Prostate gland (tissue), 2 donors: Measurements from ENCODE around the gene KRTAP3-1. TPM values are rescaled to one million over a fixed set of nuclear protein-coding genes. Genes with fewer than 3 reads are reported as not detected.

Source experiments
- DNase-seq: peaks from one replicate; pipeline ENCODE4 v3.0.0-alpha.2; 2019; ENCODE audit warnings: low spot score
- H3K27ac ChIP-seq, 2 donors: fragments of 200-600 bp; sonication (generic); 2 replicates each; pipeline ENCODE4 v1.5.1; 2017 to 2019
- H3K27me3 ChIP-seq: fragments of 200-600 bp; sonication (generic); replicated peaks from 2 replicates; pipeline ENCODE4 v1.5.1; 2019; ENCODE audit not compliant: insufficient read depth
- H3K36me3 ChIP-seq, 2 donors: fragments of 200-600 bp; sonication (generic); 1 replicate in 1 of 2; 2 replicates in 1 of 2; pipeline versions ENCODE4 v1.5.1 to v1.8.1; 2017 to 2019
- H3K4me1 ChIP-seq: fragments of 200-600 bp; sonication (generic); replicated peaks from 2 replicates; pipeline ENCODE4 v1.5.1; 2019
- H3K4me3 ChIP-seq, 2 donors: fragments of 200-600 bp; sonication (generic); 2 replicates each; pipeline ENCODE4 v1.5.1; 2017 to 2019
- H3K9me3 ChIP-seq: fragments of 200-600 bp; sonication (generic); 2 replicates; pipeline ENCODE4 v1.5.1; 2017
- POLR2A ChIP-seq: fragments of 450-650 bp; IDR thresholded peaks from one replicate; pipeline ENCODE4 v1.6.1; 2016; ENCODE audit warnings: antibody characterized with exemption, mild to moderate bottlenecking
- POLR2AphosphoS5 ChIP-seq: sonication (generic); formaldehyde crosslinking; IDR thresholded peaks from one replicate; pipeline ENCODE4 v1.6.1; 2017; ENCODE audit warnings: antibody characterized with exemption
- WGBS: methylation state at CpG from one replicate; pipeline ENCODE4 v1.1.5; 2018; 5-methylcytosine and 5-hydroxymethylcytosine counted together
- intact Hi-C: fragments of 100-400 bp; cut with DNase I; formaldehyde crosslinking; loops from one replicate; pipeline ENCODE4 v1.14.2; 2022
- total RNA-seq, 2 donors: library from RNA; depleted of rRNA; stranded (reverse); fragments of >200 nt; gene quantifications; one replicate each; pipeline ENCODE4 v1.1.0, GENCODE V29; 2016
- TF ChIP-seq, protein P1 (sequence below), 4 experiments: fragments of 200-600 bp in 2 of 4; fragments of 450-650 bp in 2 of 4; sonication (generic) in 2 of 4; IDR thresholded peaks; 1 replicate in 3 of 4; 2 replicates in 1 of 4; pipeline ENCODE4 v1.5.1; 2016 to 2019; ENCODE audit warnings: antibody characterized with exemption in 4 of 4, mild to moderate bottlenecking in 2 of 4, moderate library complexity in 2 of 4

Gene KRTAP3-1
- total RNA-seq, 2 donors from 2014 or later = not detected

DNA sequence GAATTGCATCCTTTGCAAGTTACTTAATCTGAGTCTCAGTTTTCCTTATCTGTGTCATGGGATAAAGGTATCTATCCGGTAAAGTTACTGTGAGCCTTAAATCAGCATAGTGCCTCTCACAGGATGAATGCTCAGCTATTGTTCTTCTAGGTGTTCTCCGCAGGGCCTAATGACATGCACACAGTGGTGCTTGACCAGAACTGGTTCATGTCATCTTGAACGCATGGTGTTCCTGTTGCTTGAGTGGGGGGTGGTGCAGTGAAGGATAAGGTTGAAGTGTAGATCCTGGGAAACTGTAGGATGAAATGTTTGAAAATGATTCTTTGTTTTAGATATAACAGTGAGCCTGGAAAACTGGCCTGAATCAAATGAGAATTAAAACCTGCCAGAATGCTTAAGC, 28.8 kb downstream of the KRTAP3-1 start:
- Histone ChIP-seq H3K4me3 (no peak overlapping the region), H3K9me3 (no peaks in the 10 kb centered on the region), H3K27ac (no peak overlapping the region), H3K27me3 (no peaks in the 10 kb centered on the region), H3K36me3 (no peaks in the 10 kb centered on the region), H3K4me1 (no peaks in the 10 kb centered on the region)
- intact Hi-C loops = no loop called here
- TF ChIP-seq POLR2AphosphoS5 (no peak), POLR2A (no peak)
- TF ChIP-seq, protein P1, sequence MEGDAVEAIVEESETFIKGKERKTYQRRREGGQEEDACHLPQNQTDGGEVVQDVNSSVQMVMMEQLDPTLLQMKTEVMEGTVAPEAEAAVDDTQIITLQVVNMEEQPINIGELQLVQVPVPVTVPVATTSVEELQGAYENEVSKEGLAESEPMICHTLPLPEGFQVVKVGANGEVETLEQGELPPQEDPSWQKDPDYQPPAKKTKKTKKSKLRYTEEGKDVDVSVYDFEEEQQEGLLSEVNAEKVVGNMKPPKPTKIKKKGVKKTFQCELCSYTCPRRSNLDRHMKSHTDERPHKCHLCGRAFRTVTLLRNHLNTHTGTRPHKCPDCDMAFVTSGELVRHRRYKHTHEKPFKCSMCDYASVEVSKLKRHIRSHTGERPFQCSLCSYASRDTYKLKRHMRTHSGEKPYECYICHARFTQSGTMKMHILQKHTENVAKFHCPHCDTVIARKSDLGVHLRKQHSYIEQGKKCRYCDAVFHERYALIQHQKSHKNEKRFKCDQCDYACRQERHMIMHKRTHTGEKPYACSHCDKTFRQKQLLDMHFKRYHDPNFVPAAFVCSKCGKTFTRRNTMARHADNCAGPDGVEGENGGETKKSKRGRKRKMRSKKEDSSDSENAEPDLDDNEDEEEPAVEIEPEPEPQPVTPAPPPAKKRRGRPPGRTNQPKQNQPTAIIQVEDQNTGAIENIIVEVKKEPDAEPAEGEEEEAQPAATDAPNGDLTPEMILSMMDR (IDR thresholded peaks at IDR 0.05) = no peak
- DNase-seq = no peak
- 92% methylated on average over 3 of the region's 3 CpGs for WGBS

DNA sequence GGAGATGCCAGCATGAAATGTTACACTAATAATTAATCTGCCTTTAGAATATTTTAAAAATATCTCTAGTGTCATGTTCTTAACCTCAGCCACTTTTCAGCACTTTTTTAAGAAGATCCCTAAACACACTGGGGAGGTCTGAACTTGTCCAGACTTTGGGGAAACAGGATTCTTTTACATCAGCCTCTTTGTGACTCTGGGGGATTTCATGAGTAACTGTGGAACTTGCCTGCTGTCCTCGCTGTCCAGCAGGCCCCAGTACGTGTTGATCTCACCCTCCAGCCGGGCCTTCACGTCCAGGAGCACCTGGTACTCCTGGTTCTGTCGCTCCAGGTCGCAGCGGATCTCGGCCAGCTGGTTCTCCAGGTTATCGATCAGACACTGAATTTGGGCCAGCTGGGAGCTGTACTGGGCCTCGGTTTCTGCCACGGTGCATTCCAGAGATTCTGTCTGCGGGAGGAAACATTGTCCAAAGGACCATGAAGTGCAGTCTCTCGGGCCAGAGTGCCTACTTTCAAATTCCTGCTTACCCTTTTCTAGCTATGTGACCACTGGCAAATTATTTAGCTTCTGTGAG, 30.3 kb downstream of the KRTAP3-1 start:
- no peak for DNase-seq
- Histone ChIP-seq H3K4me3 (no peak overlapping the region), H3K27ac (peak overlapping the region; percentile 32 to 51), H3K9me3 (no peaks in the 10 kb centered on the region), H3K36me3 (no peaks in the 10 kb centered on the region), H3K4me1 (no peaks in the 10 kb centered on the region), H3K27me3 (no peaks in the 10 kb centered on the region)
- TF ChIP-seq POLR2AphosphoS5 (peak; percentile 5), POLR2A (no peak)
- intact Hi-C loops = no loop called here
- 40% methylated on average over 13 of the region's 13 CpGs for WGBS

DNA sequence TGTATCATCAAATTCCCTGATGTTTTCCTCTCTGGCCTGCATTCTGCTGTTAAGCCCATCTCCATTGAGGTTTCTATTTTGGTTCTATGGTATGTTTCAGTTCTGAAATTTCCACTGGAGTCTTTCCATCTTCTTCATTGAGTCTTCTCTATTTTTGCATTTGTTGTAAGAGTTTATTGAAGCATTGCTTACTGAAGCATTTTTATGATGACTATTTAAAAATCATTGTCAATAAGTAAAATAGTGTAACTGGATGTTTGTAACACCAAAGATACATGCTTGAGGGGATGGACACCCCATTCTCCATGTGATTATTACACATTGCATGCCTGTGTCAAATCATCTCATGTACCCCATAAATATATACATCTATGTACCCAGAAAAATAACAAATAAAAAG, 33.4 kb downstream of the KRTAP3-1 start:
- TF ChIP-seq, protein P1 (IDR thresholded peaks at IDR 0.05) = no peak
- TF ChIP-seq POLR2AphosphoS5 (no peak), POLR2A (no peak)
- Histone ChIP-seq H3K4me1 (no peaks in the 10 kb centered on the region), H3K27ac (no peak overlapping the region), H3K9me3 (no peaks in the 10 kb centered on the region), H3K27me3 (no peaks in the 10 kb centered on the region), H3K4me3 (no peak overlapping the region), H3K36me3 (no peaks in the 10 kb centered on the region)
- no peak for DNase-seq
- intact Hi-C loops = no loop called here

DNA sequence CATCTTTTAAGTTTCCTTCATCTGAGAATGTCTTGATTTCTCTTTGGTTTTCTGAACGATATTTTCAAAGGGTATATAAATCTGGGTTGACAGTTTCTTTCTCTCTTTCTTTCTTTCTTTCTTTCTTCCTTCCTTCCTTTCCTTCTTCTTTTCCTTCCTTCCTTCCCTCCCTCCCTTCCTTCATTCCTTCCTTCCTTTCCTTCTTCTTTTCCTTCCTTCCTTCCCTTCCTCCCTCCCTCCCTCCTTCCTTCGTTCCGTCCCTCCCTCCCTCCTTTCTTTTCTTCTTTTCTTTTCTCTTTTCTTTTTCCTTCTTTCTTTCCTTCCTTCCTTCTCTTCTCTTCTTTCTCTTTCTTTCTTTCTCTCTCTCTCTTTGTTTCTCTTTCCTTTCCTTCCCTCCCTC, 34.6 kb downstream of the KRTAP3-1 start:
- DNase-seq = no peak
- no peaks in the 10 kb centered on the region for H3K9me3 ChIP-seq
- no peaks in the 10 kb centered on the region for H3K27me3 ChIP-seq
- H3K4me3 ChIP-seq = no peak overlapping the region
- no peaks in the 10 kb centered on the region for H3K36me3 ChIP-seq
- intact Hi-C loops = no loop called here
- TF ChIP-seq POLR2AphosphoS5 (no peak), POLR2A (no peak)
- TF ChIP-seq, protein P1 (IDR thresholded peaks at IDR 0.05) = no peak
- no peaks in the 10 kb centered on the region for H3K4me1 ChIP-seq
- H3K27ac ChIP-seq = no peak overlapping the region
- 93% methylated on average over 3 of the region's 3 CpGs for WGBS

DNA sequence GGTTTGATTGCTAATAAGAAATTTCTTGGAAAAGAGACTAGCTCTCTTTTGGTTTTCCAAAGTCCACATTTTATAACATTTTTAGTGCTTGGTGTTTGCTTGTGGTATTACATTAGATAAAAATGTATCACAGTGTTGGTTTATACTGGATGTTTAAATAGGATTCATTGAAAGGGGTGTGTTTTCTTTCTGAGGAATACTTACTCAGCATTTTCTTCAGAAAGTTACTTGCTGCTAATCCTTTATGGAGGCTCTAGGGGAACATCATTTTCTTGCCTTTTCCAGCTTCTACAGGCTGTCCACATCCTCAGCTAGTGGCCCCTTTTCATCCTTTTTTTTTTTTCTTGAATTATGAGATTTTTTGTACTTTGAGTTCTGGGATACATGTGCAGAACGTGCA, 41.3 kb downstream of the KRTAP3-1 start:
- Histone ChIP-seq H3K36me3 (no peaks in the 10 kb centered on the region), H3K27me3 (no peaks in the 10 kb centered on the region), H3K4me3 (no peak overlapping the region), H3K27ac (no peak overlapping the region), H3K4me1 (no peaks in the 10 kb centered on the region), H3K9me3 (no peaks in the 10 kb centered on the region)
- intact Hi-C loops = no loop called here
- 91% methylated on average over 1 of the region's 1 CpG for WGBS
- DNase-seq = no peak
- no peak for TF ChIP-seq POLR2AphosphoS5
- TF ChIP-seq, protein P1 (IDR thresholded peaks at IDR 0.05) = peak in 1 of 4 experiments; percentile 22
